Naive B cell (primary cell): ENCODE results near the gene PRSS56. TPM values are rescaled to one million over a fixed set of nuclear protein-coding genes. Genes with fewer than 3 reads are reported as not detected.

Experiments used
- ATAC-seq, 2 donors: fragments of 150-1000 bp; cut with Tn5 transposase; 2 replicates each; pipeline ENCODE4 v1.10.0; 2021; ENCODE audit warnings: low read depth in 2 of 2, mild to moderate bottlenecking in 2 of 2, moderate library complexity in 2 of 2
- DNase-seq: peaks from one replicate; pipeline ENCODE4 v3.0.0; 2022
- H3K27ac Mint-ChIP-seq, 6 donors: one replicate each; pipeline ENCODE4 v1.8.0; 2020 to 2022; ENCODE audit warnings: mild to moderate bottlenecking in 6 of 6, mixed read lengths in 6 of 6, moderate library complexity in 5 of 6, inconsistent platforms in 2 of 6
- H3K27me3 Mint-ChIP-seq, 3 donors: one replicate each; pipeline ENCODE4 v1.8.0; 2021 to 2022; ENCODE audit warnings: mixed read lengths in 3 of 3, mild to moderate bottlenecking in 1 of 3
- H3K36me3 Mint-ChIP-seq, 2 donors: one replicate each; pipeline ENCODE4 v1.8.0; 2020 to 2022; ENCODE audit warnings: mixed read lengths in 2 of 2, inconsistent platforms in 1 of 2, mild to moderate bottlenecking in 1 of 2
- H3K4me1 Mint-ChIP-seq, 3 donors: one replicate each; pipeline ENCODE4 v1.8.0; 2020 to 2022; ENCODE audit warnings: mixed read lengths in 3 of 3, inconsistent platforms in 1 of 3, mild to moderate bottlenecking in 1 of 3, moderate library complexity in 1 of 3
- H3K4me3 Mint-ChIP-seq, 8 donors: one replicate each; pipeline ENCODE4 v1.8.0; 2020 to 2022; ENCODE audit warnings: mild to moderate bottlenecking in 8 of 8, mixed read lengths in 8 of 8, moderate library complexity in 8 of 8, inconsistent platforms in 2 of 8
- H3K9me3 Mint-ChIP-seq, 7 donors: one replicate each; pipeline ENCODE4 v1.8.0; 2020 to 2022; ENCODE audit warnings: mixed read lengths in 7 of 7, mild to moderate bottlenecking in 5 of 7, inconsistent platforms in 2 of 7, moderate library complexity in 1 of 7
- polyA plus RNA-seq, 6 donors: library from polyadenylated mRNA; unstranded; fragments of 300-500 nt; fragmentation: Illumina TruSeq; gene quantifications; one replicate each; pipeline ENCODE4 v1.2.3, GENCODE V29; 2021; ENCODE audit warnings: low read depth in 6 of 6

Gene PRSS56
- polyA plus RNA-seq, 6 donors from 2014 or later, result not detected

- H3K4me3 Mint-ChIP-seq, result peak overlapping the region in 1 of 8 donors; percentile 52
- H3K27me3 Mint-ChIP-seq, result peaks cover 11 to 60% (median 28%) of the 10 kb centered on the region in 3 donors
- peaks cover 5 to 10% (median 6%) of the 10 kb centered on the region in 3 donors for H3K4me1 Mint-ChIP-seq
- no peaks in the 10 kb centered on the region for H3K9me3 Mint-ChIP-seq
- no peak overlapping the region for H3K27ac Mint-ChIP-seq
- no peak for ATAC-seq
- no peak for DNase-seq
- H3K36me3 Mint-ChIP-seq, result no peaks in the 10 kb centered on the region
These were observed 36.8 kb upstream of the PRSS56 start for GRCh38 chr2:232483311-232483922.

- no peaks in the 10 kb centered on the region for H3K9me3 Mint-ChIP-seq
These were observed 36.1 kb upstream of the PRSS56 start for GRCh38 chr2:232483923-232484627.

GRCh38 chr2:232484628-232485347, 35.4 kb upstream of the PRSS56 start:
- Mint-ChIP-seq H3K27ac (peak overlapping the region in 1 of 6 donors; percentile 15), H3K9me3 (no peaks in the 10 kb centered on the region), H3K36me3 (no peaks in the 10 kb centered on the region), H3K27me3 (peaks cover 24 to 68% (median 35%) of the 10 kb centered on the region in 3 donors), H3K4me3 (peak overlapping the region in 4 of 8 donors; percentile 33 to 77 (median 56)), H3K4me1 (peaks cover 5 to 13% (median 10%) of the 10 kb centered on the region in 3 donors)
- DNase-seq, result no peak
- no peak for ATAC-seq

More at GRCh38 chr2:232483923-232484627, 36.1 kb upstream of the PRSS56 start:
- Mint-ChIP-seq H3K27ac (peak overlapping the region in 1 of 6 donors; percentile 15), H3K4me1 (peaks cover 5 to 11% (median 10%) of the 10 kb centered on the region in 3 donors), H3K27me3 (peaks cover 17 to 67% (median 33%) of the 10 kb centered on the region in 3 donors), H3K4me3 (peak overlapping the region in 1 of 8 donors; percentile 75), H3K36me3 (no peaks in the 10 kb centered on the region)
- DNase-seq, result no peak
- ATAC-seq, result no peak

- DNase-seq (no peak), ATAC-seq (no peak)
- no peaks in the 10 kb centered on the region for H3K36me3 Mint-ChIP-seq
- H3K4me3 Mint-ChIP-seq, result peak overlapping the region in 6 of 8 donors; percentile 33 to 77 (median 44)
- H3K9me3 Mint-ChIP-seq, result no peaks in the 10 kb centered on the region
- H3K4me1 Mint-ChIP-seq, result peaks cover 5 to 13% (median 10%) of the 10 kb centered on the region in 3 donors
- H3K27me3 Mint-ChIP-seq, result peaks cover 24 to 74% (median 40%) of the 10 kb centered on the region in 3 donors
- peak overlapping the region in 1 of 6 donors; percentile 59 for H3K27ac Mint-ChIP-seq
These were observed 34.8 kb upstream of the PRSS56 start for GRCh38 chr2:232485348-232485756.

- ATAC-seq, result no peak
- Mint-ChIP-seq H3K27me3 (peaks cover 24 to 76% (median 46%) of the 10 kb centered on the region in 3 donors), H3K36me3 (no peaks in the 10 kb centered on the region), H3K4me1 (peaks cover 5 to 13% (median 10%) of the 10 kb centered on the region in 3 donors), H3K27ac (no peak overlapping the region), H3K4me3 (peak overlapping the region in 2 of 8 donors; percentile 33 to 43), H3K9me3 (no peaks in the 10 kb centered on the region)
- no peak for DNase-seq
These were observed 34.2 kb upstream of the PRSS56 start for GRCh38 chr2:232485757-232486557.

- H3K4me3 Mint-ChIP-seq, result peak overlapping the region in 4 of 8 donors; percentile 24 to 55 (median 45)
- DNase-seq (no peak), ATAC-seq (no peak)
These were observed 33.4 kb upstream of the PRSS56 start for GRCh38 chr2:232486558-232487384.

GRCh38 chr2:232487385-232488096, 32.6 kb upstream of the PRSS56 start, which contains the start of gene ECEL1:
TSS of gene ECEL1 (minus strand) at chr2:232487834. CDS start at chr2:232486653, 1,181 bp downstream.
- H3K4me1 Mint-ChIP-seq, result peaks cover 5 to 13% (median 10%) of the 10 kb centered on the region in 3 donors
- H3K36me3 Mint-ChIP-seq, result no peaks in the 10 kb centered on the region
- ATAC-seq, result no peak
- no peak for DNase-seq
- H3K27ac Mint-ChIP-seq, result no peak within 1 kb of the TSS
- H3K9me3 Mint-ChIP-seq, result no peaks in the 10 kb centered on the region
- peaks cover 38 to 76% (median 62%) of the 10 kb centered on the region in 3 donors for H3K27me3 Mint-ChIP-seq
- H3K4me3 Mint-ChIP-seq, result peak within 1 kb of the TSS in 6 of 8 donors; percentile 25 to 69 (median 59)

More at GRCh38 chr2:232486558-232487384, 33.4 kb upstream of the PRSS56 start:
- Mint-ChIP-seq H3K9me3 (no peaks in the 10 kb centered on the region), H3K4me1 (peaks cover 5 to 13% (median 10%) of the 10 kb centered on the region in 3 donors), H3K36me3 (no peaks in the 10 kb centered on the region), H3K27ac (no peak overlapping the region), H3K27me3 (peaks cover 31 to 76% (median 54%) of the 10 kb centered on the region in 3 donors)

- ATAC-seq (no peak), DNase-seq (no peak)
- H3K27me3 Mint-ChIP-seq, result peaks cover 41 to 76% (median 67%) of the 10 kb centered on the region in 3 donors
- peak overlapping the region in 5 of 8 donors; percentile 25 to 69 (median 65) for H3K4me3 Mint-ChIP-seq
- no peak overlapping the region for H3K27ac Mint-ChIP-seq
- H3K36me3 Mint-ChIP-seq, result no peaks in the 10 kb centered on the region
- H3K4me1 Mint-ChIP-seq, result peaks cover 5 to 13% (median 10%) of the 10 kb centered on the region in 3 donors
- H3K9me3 Mint-ChIP-seq, result no peaks in the 10 kb centered on the region
These were observed 32.0 kb upstream of the PRSS56 start for GRCh38 chr2:232488097-232488711.

- no peak for DNase-seq
These were observed 31.4 kb upstream of the PRSS56 start for GRCh38 chr2:232488721-232489300.

GRCh38 chr2:232489516-232490220, 30.5 kb upstream of the PRSS56 start:
- H3K4me1 Mint-ChIP-seq, result peaks cover 5 to 13% (median 7%) of the 10 kb centered on the region in 3 donors
- peaks cover 41 to 75% (median 60%) of the 10 kb centered on the region in 3 donors for H3K27me3 Mint-ChIP-seq
- no peaks in the 10 kb centered on the region for H3K9me3 Mint-ChIP-seq
- peak overlapping the region in 1 of 6 donors; percentile 10 for H3K27ac Mint-ChIP-seq
- no peak for ATAC-seq
- H3K4me3 Mint-ChIP-seq, result peak overlapping the region in 5 of 8 donors; percentile 15 to 86 (median 49)
- no peak for DNase-seq
- no peaks in the 10 kb centered on the region for H3K36me3 Mint-ChIP-seq

More at GRCh38 chr2:232488721-232489300, 31.4 kb upstream of the PRSS56 start:
- H3K27me3 Mint-ChIP-seq, result peaks cover 41 to 79% (median 67%) of the 10 kb centered on the region in 3 donors
- ATAC-seq, result no peak
- H3K9me3 Mint-ChIP-seq, result no peaks in the 10 kb centered on the region
- no peak overlapping the region for H3K27ac Mint-ChIP-seq
- H3K36me3 Mint-ChIP-seq, result no peaks in the 10 kb centered on the region
- H3K4me3 Mint-ChIP-seq, result peak overlapping the region in 6 of 8 donors; percentile 25 to 80 (median 66)
- H3K4me1 Mint-ChIP-seq, result peaks cover 5 to 13% (median 10%) of the 10 kb centered on the region in 3 donors
